Hematopoietic multipotent progenitor cell treated with erythropoietin and hydrocortisone succinate and interleukin-3 and kit ligand, for 15 days (in vitro differentiated cells): ENCODE results near the gene RYR1.
"Not testable (repeated sequence)": the region's sequence is repeated elsewhere in the genome, so short reads cannot be mapped to it uniquely, and the experiment has no call there.

ENCODE experiments used
- DNase-seq: peaks from one replicate; pipeline ENCODE4 v3.0.0-alpha.2; 2015; ENCODE audit warnings: low spot score

RYR1 gene

DNA sequence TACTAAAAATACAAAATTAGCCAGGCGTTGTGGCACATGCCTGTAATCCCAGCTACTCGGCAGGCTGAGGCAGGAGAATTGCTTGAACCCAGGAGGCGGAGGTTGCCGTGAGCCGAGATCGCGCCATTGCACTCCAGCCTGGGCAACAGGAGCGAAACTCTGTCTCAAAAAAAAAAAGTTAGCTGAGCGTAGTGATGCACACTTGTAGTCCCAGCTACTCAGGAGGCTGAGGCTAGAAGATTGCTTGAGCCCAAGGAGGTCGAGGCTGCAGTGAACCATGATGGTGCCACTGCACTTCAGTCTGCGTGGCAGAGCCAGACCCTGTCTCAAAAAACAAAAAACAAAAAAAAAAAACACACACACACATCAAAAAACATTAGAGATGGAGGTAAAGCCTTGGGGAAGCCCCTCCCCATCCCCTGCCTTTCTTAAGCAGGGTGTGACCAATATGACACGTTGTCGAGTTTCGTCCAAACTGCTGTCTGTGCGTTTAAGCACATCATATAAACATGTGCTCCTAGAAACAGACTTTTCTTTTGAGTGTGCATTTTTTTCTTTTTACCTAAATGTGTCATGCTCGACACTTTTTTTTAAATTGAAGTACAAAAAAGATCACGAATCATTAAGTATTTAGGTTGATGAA, 6.3 kb upstream of the RYR1 start:
- not testable (repeated sequence) for DNase-seq

GRCh38 chr19:38429055-38429810, 4.3 kb upstream of the RYR1 start:
- DNase-seq, result no peak

GRCh38 chr19:38429811-38430156, 3.7 kb upstream of the RYR1 start:
- DNase-seq, result no peak

DNA sequence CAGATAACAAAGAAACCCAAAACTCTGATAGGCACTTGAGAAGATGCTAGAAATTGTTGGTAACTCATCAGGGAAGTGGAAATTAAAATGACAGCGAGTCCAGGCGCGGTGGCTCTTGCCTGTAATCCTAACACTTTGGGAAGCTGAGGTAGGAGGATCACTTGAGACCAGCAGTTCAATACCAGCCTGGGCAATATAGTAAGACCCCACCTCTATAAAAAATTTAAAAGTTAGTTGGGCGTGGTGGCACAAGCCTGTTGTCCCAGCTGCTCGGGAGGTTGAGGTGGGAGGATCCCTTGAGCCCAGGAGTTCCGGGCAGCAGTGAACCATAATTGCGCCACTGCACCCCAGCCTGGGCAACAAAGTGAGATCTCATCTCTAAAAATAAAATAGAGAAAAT, 2.6 kb upstream of the RYR1 start:
- no peak for DNase-seq

GRCh38 chr19:38434549-38435051, 1.1 kb downstream of the RYR1 start:
- DNase-seq, result no peak

GRCh38 chr19:38437295-38437694, 3.8 kb downstream of the RYR1 start:
- no peak for DNase-seq

GRCh38 chr19:38437917-38438316, 4.4 kb downstream of the RYR1 start:
- no peak for DNase-seq

- DNase-seq, result no peak
Observed at GRCh38 chr19:38440592-38440991, 7.1 kb downstream of the RYR1 start.

DNA sequence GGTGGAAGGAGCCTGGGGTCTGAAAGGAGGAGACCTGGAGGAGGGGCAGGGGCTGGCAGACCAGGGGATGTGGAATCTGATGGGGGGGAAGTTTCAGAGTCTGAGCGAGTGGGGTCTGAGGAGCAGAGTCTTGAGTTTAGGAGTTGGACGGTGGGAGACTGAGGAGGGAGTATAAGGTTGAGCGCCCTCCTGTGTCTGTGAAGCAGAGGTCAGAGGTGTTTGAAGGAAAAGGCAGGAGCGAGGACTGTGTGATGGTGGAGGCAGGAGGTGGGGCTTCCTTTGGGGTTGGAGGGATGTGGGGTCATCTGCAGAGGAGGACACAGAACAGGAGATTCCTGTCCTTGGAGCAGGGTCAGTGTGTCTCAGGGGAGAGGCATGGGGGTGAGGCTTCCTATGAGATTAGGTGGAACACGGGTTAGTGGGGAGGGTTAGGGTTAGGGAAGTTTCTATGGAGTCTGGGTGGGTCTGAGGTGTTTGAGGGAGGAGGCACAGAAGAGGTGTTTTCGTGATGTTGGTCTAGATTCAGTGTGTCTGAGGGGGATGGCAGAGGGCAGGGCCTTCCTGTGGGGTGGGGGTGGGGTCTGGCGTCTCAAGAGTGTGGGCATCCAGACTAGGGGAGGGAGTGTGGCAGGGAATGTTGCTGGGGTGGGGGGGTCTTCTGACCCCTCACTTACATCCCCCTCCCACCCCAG, 8.3 kb downstream of the RYR1 start:
- DNase-seq, result no peak

- no peak for DNase-seq
Observed at GRCh38 chr19:38442736-38443135, 9.2 kb downstream of the RYR1 start.

- no peak for DNase-seq
Observed at GRCh38 chr19:38443458-38443999, 10.0 kb downstream of the RYR1 start.

DNA sequence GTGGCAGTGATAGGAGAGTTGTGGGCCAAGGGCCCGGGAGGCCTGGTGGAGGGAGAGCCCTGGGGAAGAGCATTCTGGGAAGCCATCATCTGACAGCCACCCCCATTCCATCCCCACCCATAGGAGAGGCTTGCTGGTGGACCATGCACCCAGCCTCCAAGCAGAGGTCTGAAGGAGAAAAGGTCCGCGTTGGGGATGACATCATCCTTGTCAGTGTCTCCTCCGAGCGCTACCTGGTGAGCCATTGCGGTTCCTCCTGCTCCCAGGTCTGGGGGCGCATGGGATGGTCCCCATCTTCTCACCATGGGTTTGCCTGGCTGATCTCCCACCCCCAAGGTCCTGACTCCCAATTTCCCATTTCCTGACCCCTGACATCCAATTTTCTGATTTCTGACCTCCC, 10.5 kb downstream of the RYR1 start:
- no peak for DNase-seq

GRCh38 chr19:38445362-38445761, 11.9 kb downstream of the RYR1 start:
- no peak for DNase-seq

DNA sequence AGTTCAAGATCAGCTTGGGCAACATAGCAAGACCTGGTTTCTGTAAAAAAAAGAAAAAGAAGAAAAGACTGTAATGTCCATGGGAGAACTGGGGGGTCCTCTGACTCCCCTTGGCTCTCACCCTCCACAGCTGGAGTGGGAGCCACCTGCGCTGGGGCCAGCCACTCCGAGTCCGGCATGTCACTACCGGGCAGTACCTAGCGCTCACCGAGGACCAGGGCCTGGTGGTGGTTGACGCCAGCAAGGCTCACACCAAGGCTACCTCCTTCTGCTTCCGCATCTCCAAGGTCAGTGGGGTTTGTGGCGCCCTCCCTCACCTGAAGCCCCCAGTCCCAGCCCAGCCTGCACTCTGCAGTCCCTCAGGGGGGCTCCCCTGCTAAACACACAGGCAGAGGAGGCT, 14.7 kb downstream of the RYR1 start:
- no peak for DNase-seq

GRCh38 chr19:38449518-38449917, 16.0 kb downstream of the RYR1 start:
- no peak for DNase-seq

- no peak for DNase-seq
Observed at GRCh38 chr19:38451036-38451435, 17.5 kb downstream of the RYR1 start.

DNA sequence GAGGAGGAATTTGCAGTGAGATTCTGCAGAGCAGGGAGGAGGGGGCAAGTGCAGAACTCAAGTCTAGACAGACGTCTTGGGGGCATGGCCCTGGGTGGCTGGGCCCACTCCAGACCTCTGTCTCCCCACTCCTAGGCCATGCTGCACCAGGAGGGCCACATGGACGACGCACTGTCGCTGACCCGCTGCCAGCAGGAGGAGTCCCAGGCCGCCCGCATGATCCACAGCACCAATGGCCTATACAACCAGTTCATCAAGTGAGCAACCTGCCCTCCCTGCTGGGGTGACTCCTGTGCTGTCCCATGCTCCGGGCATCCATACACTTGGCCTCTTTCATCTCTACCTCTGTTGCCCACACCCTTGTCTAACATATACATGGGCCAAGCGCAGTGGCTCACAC, 18.1 kb downstream of the RYR1 start:
- no peak for DNase-seq

DNA sequence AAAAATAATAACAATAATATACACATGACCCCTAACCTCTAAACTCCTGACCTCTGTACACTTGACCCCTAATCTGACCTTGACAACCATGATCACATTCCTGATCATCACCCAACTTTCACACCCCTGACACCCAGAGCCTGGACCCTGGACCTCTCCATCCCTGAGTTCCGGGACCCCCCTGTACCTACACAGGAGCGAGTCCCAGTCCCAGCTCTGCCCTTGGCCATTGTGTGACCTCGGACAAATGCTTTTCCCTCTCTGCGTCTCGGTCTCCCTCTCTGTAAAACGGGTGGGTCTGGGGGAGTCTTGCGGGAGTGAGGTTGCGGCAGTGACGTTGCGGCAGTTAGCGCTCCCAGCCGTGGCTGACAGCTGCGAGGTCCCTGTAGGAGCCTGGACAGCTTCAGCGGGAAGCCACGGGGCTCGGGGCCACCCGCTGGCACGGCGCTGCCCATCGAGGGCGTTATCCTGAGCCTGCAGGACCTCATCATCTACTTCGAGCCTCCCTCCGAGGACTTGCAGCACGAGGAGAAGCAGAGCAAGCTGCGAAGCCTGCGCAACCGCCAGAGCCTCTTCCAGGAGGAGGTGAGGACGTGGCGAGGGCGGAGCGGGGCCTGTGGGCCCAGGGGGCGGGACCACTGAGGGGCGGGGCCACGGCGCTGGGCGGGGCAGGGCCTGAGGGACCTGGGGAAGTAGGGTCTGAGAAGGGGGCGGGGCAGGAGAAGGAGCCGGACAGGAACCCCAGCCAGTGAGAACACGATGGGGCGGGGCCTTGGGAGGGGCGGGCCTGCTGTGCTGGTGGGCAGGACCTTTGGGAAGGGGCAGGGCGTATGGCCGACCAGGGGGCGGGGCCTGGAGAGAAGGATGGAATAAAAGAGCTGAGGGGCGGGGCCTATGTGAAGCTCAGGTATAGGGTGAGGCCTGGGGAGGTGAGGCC, 19.2 kb downstream of the RYR1 start:
- peak; percentile 29 for DNase-seq

DNA sequence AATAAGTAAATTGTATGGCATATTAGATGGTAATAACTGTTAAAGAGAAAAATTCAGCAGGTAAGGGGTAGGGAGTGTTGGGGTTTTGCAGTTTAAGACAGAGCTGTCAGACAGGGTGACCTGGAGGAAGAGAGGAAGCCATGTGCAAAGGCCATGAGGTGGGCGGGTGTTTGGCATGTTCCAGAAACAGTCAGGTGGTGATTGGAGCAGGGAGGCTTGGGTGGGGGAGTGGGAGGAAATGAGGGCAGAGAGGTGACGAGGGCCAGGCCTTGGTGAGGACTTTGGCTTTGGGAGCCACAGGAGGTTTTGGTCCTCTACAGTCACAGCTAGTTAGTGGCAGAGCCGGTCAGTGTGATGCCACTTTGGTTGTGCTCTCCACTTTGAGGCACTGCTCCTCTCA, 20.1 kb downstream of the RYR1 start:
- DNase-seq, result no peak

DNA sequence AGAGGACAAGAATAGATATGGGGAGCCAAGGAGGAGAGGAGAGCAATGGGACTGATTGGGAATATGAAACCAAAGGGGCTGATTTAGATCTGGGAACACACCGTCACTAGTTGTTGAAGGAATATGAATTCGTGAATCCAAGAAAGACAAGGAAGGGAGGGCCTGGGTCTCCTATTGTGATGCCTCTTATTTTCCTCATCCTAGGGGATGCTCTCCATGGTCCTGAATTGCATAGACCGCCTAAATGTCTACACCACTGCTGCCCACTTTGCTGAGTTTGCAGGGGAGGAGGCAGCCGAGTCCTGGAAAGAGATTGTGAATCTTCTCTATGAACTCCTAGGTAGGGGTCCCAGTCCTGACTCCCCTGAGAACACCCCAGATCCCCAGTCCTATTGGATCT, 21.5 kb downstream of the RYR1 start:
- no peak for DNase-seq

DNA sequence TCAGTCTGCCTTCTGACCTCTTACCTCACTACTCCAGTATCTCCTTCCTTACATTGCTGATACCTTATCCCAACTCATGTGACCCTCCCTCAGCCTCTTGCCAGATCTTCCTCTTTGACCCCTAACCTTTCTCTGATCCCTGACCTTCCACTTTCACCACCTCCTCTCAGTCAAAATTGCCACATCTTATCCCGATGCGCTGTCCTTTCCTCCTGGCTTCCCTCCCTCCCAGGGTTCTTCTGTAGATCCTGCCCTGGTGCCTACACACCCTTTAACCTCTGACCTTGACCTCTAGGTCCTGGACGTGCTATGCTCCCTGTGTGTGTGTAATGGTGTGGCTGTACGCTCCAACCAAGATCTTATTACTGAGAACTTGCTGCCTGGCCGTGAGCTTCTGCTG, 23.7 kb downstream of the RYR1 start:
- DNase-seq, result no peak
